Stimulated activated naive CD8-positive, alpha-beta T cell treated with anti-CD3 and anti-CD28 coated beads, Interleukin-15, Interleukin-2, amounts not matched to agents 100 U/mL and 50 U/mL, for 24 hours (primary cell): ENCODE measurements around the gene ZEB1.
"Not testable (repeated sequence)": the region's sequence is repeated elsewhere in the genome, so short reads cannot be mapped to it uniquely, and the experiment has no call there.

Experiments
- ATAC-seq: fragments of 150-1000 bp; cut with Tn5 transposase; one replicate; pipeline ENCODE4 v1.10.0; 2021
- DNase-seq: peaks from one replicate; pipeline ENCODE4 v3.0.0; 2021

Gene ZEB1

DNA sequence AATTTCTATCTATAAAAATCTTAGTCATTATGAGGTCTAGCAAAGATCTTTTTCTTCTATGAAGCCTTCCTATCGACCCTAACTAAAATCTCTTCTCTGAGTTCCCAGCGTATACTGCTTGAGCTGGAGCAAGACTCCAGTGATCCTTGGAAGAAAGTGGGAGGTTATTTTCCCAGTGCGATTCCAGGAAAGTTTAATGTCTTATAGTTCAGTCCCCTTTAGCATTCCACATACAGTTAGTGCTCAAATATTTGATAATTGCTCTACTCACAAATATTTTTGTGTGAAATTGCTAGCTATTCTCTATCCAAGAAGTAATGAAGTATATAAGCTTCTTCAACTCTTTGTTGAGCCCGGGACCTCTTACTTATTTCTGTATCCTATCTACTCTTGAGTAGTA is 47.7 kb downstream of the ZEB1 start:
- ATAC-seq (no peak), DNase-seq (no peak)

DNA sequence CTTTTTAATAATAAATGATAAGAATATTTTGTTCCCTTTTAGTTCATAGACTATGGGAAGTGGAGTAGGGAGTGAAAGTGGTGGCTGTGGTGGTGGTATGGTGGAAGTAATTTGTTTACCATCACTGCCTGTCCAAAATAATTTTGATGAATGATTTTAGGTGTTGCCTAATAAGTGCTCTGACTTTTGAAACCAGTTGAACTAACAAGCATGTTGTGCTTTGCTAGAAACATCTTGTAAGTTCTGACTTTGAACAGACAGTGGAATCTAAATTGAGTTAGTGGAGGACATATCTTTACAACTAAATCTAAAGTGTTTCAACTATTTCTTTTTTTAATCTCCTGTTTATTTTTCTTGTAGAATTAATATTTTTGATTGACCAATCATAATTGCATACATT is 49.7 kb downstream of the ZEB1 start:
- ATAC-seq = no peak
- DNase-seq = no peak

DNA sequence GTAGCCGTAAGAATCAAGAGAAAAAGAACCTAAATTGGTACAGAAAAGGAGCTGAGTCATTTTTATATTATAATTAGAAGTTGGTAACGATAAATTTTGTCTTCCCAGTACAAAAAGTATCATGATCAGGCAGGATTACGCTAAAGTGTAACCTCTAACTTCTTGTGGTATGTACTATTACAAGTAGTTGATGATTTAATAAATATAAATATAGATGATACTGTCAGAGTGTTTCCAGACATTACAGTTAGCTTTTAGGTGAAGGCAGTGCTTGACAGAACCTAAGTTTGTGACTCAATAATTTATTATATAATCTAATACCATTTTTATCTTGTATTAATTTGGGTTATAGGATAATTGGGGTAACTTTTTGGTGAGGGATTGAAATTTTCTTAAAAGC is 53.4 kb downstream of the ZEB1 start:
- ATAC-seq = no peak
- no peak for DNase-seq

DNA sequence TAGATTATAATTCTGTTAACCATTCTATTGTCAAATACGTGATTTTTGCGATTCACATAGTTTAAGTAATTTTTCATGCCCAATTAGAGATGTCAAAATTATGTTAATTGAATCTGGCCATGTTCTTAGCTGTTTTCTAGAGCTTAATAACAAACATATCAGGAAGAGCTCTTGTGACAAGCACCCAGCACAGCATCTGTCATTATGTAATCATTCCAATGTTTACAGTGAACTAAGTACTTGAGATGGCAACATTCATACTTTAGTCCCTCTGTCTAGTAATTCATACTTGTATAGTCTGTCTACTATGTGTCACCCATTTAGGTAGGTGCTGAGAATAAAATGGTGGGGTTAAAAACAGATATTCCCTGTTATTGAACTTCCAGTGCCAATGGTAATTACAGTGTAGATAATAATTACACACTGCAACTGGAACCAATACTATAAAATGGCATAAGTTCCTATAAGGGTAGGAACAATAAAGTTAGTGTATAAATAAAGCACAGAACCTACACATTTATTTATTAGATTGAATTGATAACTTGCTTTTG is 55.2 kb downstream of the ZEB1 start:
- no peak for DNase-seq
- ATAC-seq = no peak

DNA sequence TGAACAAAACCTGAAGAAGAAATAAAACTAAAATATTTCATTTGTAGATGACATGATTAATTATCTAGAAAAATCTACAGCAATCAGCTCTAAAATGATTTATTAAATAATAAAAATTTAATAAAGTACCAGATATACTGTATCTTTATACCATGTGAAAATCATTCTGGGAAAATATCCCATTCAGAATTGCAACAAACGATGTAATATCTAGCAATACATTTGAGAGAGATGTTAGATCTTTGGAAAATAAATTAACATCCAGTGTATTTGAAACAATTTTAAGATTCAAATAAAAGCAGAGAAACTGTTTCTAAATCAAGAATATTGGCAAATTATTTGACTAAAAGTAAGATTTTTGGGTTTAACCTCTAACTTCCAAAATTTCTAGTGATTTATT is 62.2 kb downstream of the ZEB1 start:
- no peak for ATAC-seq

DNA sequence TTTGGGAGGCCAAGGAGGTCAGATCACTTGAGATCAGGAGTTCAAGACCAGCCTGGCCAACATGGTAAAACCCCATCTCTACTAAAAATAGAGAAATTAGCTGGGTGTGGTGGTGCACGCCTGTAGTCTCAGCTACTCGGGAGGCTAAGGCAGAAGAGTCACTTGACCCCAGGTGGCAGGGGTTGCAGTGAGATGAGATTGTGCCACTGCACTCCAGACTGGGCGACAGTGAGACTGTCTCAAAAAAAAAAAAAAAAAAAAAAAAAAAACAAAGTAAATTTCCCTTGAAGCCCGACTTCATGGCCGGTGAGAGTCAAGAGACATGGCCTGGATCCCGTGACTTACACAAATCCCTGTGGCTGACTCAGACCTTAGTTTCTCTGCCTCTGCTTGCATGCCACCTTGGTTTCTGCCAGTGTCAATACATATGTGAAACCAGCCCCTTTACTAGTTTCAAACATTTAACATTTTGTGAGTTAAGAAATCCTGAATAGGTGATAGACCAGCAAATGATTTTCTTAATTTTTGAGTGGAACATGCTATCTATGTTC is 62.8 kb downstream of the ZEB1 start:
- no peak for DNase-seq
- ATAC-seq = no peak

More for the DNA sequence above, 62.2 kb downstream of the ZEB1 start:
- no peak for DNase-seq

DNA sequence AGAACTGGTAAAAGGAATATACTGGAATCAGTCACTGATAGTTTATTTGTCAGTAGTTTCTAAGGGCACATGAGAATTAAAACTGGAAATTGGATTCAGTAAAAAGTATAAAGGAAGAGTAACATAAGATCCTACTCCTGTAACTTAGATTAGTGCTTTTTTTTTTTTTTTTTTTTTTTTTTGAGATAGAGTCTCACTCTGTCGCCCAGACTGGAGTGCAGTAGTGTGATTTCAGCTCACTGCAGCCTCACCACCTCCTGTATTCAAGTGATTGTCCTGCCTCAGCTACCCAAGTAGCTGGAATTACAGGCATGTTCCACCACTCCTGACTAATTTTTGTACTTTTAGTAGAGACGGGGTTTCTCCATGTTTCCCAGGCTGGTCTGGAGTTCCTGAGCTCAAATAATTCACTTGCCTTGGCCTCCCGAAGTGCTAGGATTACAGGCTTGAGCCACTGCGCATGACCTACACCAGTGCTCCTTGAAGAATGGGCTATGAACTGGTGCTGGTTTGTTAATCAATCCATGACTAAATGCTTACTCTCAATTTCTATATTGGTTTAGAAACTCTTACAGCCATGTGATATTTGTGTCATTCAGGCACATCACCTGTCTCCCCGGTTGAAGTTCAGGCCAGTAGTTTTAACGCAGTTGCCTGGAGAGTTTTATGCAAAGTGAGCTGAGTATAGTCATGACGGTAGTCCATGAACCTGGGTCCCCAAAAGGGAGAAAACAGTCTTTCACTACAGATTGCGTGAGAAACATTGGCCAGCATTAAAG is 65.0 kb downstream of the ZEB1 start:
- ATAC-seq (peak; percentile 19), DNase-seq (no peak)

DNA sequence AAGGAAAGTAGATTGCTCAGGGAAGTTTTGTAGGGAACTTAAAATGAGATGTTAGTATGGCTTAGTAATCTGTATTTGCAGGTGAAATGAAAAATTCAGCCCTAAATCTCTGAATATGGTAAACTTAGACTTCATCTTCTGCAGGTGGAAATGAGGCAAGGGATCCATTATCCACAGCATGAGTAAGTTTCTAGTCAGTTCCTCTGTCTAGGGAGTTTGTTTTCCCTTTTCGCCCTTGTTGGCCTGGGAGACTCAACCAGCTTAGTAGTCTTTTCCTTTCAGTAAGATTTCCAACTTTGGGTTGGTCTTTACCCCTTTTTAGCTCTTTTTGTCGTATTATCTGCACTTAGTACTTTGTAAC is 65.6 kb downstream of the ZEB1 start:
- no peak for ATAC-seq
- no peak for DNase-seq

DNA sequence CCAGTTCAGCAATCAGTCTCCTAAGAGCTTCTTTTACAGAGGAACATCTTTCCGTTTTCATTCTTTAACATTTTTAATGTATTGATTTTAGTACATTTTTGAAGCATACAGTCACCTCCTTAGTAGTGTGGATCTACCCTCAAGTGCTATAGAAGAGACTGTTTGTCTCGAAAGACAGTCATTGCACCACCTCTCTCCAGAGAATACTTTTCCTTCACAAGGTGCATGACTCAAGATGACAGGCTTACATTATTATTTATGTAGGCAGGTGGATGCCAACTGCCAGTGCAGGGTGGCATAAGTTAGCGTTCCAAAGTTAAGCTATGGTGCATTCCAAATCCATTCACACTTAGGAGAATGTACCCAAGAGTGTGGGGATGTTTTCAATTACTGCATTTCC is 71.8 kb downstream of the ZEB1 start:
- ATAC-seq (no peak), DNase-seq (no peak)

DNA sequence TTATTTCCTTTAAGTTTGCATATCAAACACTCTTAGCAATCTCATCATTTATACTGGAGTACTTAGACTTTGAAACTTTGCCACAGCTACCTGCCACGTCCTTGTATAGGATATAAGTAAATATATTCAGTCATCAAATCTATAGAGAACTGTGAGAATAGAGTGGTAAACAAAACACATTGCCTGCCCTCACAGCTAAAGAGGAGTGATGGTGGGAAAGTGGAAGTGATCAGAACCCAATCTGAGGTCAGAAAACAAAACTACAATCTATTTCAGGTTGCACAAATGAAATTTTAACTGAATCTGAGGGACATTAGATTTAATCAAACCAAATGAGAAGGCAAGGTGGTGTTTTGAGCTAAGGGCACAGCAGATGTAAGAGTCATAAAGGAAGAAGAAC is 74.8 kb downstream of the ZEB1 start:
- DNase-seq (no peak), ATAC-seq (no peak)

DNA sequence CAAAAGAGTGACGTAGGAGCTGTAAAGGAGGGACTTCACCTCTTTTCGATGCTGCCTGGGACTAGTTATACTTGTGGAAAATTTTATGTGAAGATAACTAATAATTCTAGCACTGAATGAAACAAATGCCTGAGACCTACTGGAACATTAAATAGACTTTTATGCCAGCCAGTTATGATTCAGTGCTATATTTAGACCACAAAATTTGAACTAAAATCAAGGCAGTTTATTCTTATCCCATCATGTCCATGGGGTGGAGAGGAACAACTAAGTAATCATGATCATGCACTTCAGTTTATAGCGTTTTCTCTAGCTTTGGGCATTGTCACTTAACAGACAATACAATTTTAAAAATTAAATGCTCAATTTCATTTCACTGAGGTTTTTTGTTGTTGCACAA is 76.7 kb downstream of the ZEB1 start:
- DNase-seq (no peak), ATAC-seq (peak; percentile 19)

DNA sequence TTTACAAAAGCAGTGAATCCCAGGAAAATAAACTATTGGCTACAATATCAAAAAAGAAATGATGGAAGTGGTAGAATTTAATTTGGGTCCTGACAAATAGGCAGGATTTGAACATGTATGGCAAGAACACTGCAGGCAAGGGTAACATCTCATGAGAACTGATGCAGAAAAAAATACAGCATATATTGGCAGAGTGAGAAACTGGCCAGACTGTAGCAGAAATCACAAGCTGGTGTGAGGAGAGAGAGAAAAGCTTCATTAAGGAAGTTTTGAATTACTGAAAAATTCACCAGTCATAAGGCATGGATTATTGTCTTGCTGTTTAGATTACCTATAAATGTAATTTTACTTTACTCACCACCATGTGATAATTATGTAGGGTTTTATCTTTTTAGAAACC is 77.4 kb downstream of the ZEB1 start:
- ATAC-seq (no peak), DNase-seq (no peak)

DNA sequence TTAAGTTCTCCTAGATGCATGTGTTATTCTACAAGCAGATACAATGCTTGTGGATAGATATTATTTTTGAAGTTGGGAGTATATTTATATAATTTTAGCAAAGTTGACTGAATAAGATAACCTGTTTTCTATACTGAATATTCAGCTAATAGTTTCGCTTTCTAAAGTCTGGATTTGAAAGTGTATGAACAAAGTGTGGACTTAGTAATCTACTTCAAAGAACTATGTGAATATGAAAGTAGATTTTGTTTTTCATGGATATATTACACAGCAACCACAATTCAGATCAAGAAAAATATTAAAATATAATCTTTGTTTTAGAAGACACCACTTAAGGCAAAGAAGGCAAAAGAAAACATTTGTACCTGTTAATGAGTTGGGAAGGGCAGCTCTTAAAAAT is 78.8 kb downstream of the ZEB1 start:
- no peak for ATAC-seq

DNA sequence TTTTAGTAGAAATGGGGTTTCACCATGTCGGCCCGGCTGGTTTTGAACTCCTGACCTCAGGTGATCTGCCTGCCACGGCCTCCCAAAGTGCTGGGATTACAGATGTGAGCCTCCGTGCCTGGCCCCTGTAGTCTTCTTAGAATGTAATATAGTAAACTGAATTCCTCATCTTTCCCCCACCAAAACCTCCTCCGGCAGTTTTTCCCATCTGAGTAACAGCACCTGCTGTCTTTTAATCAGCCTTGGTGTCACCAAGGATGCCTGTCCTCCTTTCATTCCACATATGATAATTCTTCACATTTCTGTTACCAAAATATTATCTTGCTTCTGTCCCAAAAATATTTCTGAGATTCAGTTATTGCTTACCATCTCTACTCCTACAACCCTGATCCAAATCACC is 80.2 kb downstream of the ZEB1 start:
- ATAC-seq (no peak), DNase-seq (no peak)

More for the DNA sequence above, 78.8 kb downstream of the ZEB1 start:
- DNase-seq = no peak

DNA sequence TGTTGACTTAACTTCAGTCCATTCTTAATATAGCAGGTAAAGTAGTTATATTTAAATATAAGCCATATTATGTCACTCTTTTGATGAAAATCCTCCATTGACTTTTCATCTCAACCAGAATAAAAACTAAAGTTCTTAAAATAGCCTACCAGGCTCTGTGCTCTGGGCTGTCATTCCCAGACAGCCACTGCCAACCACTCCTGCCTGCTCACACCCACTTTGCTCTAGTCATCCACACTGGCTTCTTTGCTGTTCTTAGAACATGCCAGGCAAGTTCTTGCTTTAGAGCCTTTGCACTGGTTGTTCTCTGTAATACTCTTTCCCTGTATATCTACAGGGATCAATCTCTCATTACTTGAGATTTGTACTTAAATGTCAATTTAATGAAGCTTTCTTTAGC is 80.6 kb downstream of the ZEB1 start:
- DNase-seq (no peak), ATAC-seq (no peak)

DNA sequence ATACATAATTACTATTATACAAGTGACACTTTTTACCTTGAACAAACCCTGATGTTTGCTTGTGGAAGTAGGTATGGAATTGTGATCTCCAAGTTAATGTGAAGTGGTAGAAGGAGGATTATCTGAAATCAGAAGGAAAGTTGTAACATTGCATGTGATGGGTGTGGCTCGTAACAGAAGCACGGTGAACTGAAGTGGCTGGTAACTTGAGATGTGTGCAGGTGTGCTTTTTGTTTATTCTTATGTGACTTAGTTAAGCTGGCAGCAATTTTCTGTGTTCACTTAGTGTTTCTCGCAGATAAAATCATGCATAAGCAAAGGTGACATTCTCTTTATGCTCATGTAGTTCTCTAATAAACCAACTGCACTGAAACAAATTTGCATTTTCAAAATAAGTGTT is 82.3 kb downstream of the ZEB1 start:
- DNase-seq (no peak), ATAC-seq (no peak)

DNA sequence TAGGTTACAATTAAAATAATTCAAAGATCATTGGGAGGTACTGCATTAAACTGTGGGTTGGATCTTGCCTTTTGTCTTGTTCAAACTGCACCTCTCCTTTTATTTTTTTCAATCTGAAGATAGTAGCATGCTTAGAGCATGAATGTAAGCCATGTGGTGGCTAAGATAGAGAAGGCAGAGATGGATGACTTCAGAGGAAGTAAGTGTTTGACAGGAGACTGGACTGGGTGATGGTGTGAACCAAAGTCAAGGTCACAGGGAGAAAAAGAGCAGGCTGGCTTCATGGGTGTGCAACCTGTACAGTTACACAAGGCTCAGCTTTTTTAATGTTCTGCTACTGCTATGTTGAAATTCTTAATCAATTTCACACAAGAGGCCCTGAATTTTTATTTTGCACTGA is 85.6 kb downstream of the ZEB1 start:
- ATAC-seq (no peak), DNase-seq (no peak)

DNA sequence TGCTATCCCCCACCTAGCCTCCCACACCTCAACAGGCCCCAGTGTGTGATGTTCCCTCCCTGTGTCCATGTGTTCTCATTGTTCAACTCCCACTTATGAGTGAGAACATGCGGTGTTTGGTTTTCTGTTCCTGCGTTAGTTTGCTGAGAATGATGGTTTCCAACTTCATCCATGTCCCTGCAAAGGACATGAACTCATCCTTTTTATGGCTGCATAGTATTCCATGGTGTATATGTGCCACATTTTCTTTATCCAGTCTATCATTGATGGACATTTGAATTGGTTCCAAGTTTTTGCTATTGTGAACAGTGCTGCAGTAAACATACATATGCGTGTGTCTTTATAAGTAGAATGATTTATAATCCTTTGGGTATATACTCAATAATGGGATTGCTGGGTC is 86.8 kb downstream of the ZEB1 start:
- DNase-seq, ATAC-seq: not testable (repeated sequence)

DNA sequence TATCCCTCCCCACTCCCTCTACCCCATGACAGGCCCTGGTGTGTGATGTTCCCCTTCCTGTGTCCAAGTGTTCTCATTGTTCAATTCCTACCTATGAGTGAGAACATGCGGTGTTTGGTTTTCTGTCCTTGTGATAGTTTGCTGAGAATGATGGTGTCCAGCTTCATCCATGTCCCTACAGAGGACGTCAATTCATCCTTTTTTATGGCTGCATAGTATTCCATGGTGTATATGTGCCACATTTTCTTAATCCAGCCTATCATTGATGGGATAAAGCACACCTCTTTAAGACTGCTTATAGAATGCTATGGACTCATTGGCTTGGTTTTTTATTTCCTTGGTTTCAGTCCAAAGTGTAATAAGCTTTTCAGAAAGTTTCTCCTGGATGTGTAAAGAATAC is 93.4 kb downstream of the ZEB1 start:
- DNase-seq, ATAC-seq: not testable (repeated sequence)

DNA sequence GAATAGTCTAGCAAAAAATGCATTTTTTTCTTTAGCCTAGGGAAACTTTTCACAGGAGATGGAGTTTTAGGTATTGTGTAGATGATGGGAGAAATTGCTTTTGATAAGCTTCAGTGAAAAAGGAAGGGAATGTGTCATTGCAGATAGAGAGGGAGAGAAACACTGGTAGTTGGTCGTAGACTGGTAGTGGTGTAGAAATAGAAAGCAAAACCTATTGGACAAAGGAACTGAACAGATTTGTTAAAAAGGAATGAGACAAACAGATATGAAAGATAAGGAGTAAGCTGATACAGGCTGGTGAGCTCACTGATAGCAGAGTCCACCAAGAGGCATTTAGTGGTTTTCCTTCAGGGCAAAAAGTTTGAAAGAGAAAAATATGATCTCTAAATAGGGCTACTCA is 94.3 kb downstream of the ZEB1 start:
- ATAC-seq (no peak), DNase-seq (no peak)

DNA sequence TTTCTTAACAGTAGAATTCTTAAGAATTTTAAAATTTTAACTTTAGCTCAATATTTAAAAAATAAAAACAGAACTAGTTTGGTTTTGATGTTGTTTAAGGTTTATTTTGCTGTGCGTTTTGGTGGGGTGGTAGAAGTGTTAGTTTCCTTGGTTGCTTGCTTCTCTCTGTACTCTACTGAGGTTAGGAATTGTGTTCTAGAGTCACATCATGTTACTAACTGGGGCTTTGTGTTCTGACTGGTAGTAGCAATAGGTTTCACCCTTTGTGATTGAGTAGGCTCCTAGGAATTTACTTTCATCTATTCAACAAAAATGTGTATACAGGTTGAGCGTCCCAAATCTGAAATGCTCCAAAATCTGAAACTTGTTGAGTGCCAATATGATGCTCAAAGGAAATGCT is 99.5 kb downstream of the ZEB1 start:
- ATAC-seq (peak; percentile 32), DNase-seq (no peak)

DNA sequence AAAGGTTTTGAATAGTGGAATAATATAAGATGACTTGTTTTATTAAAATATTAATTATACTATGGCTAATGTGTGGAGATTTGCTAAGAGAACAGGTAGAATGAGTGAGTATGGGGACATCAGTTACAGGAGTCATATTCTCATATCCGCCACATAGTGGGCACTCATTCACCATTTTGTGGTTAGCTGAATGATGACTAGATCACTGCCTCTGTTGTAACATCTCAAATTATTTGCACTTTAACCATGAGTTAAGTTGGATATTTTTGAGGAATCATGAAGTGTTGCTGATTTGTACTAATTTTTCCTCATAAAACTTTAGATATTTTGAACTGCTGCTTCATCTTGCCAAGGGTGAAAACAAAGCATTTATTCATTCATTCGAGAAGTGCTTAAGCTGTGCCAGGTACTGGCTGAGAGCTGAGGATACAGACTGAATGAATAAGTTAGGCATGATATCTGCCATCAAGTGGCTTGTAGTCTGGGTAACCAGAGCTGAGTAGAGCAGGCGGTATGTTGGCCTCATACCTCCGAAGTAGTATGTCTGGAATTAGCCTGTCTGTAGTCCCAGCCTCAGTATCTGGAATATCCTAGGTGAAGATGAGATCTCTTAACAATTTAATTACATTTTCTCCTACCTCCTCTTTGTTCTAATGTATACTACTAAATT is 100.5 kb downstream of the ZEB1 start:
- no peak for DNase-seq
- peak; percentile 73 for ATAC-seq

DNA sequence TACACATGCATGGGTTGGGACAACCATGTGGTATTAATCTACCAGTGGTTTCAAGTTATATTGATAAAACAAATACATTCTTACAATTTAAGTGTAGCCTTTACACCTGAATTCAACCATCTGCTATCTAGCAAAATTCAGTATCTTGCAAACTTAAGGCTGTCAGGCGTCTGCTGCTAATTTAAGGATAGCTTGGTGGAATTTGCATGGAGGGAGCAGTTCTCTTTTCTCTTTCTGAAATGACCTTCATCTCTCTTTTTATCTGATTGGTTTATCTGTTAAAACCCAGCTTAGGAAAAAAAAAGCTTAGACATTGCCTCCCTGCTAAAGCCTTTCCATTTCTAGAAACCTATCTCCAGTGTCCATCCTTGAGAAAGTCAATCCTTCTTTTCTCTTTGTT is 102.3 kb downstream of the ZEB1 start:
- ATAC-seq (no peak), DNase-seq (no peak)

DNA sequence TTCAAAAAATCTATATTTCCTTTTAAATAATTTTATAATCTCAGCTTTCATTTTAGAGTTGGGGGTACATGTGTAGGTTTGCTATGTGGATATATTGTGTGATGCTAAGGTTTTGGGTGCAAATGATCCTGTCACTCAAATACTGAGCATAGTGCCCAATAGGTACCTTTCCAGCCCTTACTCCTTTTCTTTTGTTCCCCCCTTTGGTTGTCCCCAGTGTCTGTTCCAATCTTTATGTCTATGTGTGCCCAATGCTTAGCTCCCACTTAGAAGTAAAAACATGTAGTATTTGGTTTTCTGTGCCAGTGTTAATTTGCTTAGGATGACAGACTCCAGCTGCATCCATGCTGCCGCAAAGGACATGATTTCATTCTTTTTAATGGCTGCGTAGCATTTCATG is 103.6 kb downstream of the ZEB1 start:
- no peak for ATAC-seq
- DNase-seq = no peak
